GM13977 (cell line): ENCODE results near the gene PDHX.
A peak's percentile ranks its signal among the peaks of the same experiment; 100 is the strongest.

ENCODE experiments used
- DNase-seq: peaks from one replicate; pipeline ENCODE4 v3.0.0; 2012; ENCODE audit warnings: low spot score
- in situ Hi-C: fragments of 300-500 bp; cut with MboI; formaldehyde crosslinking; loops from one replicate; pipeline ENCODE4 v1.12.0; 2022; ENCODE audit warnings: low sequenced_read_pairs, low pct_unique_long_range_greater_than_20kb, mixed read lengths, inconsistent platforms; ENCODE audit not compliant: unreplicated experiment
- TF ChIP-seq, protein P1 (sequence below): IDR thresholded peaks from 2 replicates; pipeline ENCODE4 v1.5.1; 2012; ENCODE audit warnings: mild to moderate bottlenecking, control low read depth; ENCODE audit not compliant: insufficient read depth; ENCODE audit errors: extremely low read depth, missing control alignments

Gene PDHX

GRCh38 chr11:34897171-34897870 lies 19.1 kb upstream of the PDHX start:
- TF ChIP-seq, protein P1, sequence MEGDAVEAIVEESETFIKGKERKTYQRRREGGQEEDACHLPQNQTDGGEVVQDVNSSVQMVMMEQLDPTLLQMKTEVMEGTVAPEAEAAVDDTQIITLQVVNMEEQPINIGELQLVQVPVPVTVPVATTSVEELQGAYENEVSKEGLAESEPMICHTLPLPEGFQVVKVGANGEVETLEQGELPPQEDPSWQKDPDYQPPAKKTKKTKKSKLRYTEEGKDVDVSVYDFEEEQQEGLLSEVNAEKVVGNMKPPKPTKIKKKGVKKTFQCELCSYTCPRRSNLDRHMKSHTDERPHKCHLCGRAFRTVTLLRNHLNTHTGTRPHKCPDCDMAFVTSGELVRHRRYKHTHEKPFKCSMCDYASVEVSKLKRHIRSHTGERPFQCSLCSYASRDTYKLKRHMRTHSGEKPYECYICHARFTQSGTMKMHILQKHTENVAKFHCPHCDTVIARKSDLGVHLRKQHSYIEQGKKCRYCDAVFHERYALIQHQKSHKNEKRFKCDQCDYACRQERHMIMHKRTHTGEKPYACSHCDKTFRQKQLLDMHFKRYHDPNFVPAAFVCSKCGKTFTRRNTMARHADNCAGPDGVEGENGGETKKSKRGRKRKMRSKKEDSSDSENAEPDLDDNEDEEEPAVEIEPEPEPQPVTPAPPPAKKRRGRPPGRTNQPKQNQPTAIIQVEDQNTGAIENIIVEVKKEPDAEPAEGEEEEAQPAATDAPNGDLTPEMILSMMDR: no peak
- in situ Hi-C loops: loop anchor here (10.0 kb wide), 1 partner anchor 313 kb away; no protein-coding TSS in a partner anchor
- no peak for DNase-seq

DNA sequence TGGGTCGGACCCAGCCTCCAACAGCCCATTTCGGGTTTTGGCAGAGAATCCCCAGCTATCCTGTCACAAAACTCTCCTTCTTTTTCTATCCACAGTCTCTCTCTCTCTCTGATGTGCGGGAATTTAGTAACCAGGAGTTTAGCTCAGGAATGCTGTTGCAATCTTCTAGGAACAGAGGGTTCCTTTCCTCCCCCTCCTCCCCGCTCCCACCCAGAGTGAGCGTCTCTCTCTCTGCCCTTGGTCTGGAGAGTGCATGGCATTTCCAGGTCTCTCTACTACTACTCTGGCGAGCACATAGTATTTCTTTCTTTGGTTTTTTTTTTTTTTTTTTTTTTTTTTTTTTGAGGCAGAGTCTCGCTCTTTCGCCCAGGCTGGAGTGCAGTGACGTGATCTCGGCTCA lies 17.9 kb upstream of the PDHX start:
- in situ Hi-C loops: loop anchor here (10.0 kb wide), 1 partner anchor 314 kb away; no protein-coding TSS in a partner anchor
- no peak for DNase-seq
- TF ChIP-seq, protein P1: no peak

DNA sequence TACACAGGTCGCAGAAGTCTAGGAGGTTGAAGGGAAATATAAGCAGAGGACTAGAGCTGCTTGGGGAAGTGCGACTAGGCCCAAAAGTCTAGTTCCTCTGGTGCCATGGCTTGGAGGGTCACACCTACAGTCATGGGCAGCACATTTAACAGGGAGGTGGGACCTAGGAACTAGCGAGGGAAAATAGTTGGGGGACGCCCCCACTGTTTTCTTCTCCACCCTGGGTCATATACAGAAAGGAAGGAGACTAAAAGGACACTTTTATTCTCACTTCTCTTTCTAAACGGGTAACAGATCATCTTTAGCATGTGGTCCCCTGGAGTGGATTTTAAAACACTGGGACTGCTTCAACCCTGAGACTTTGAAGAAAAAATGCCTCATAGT lies 16.8 kb upstream of the PDHX start:
- TF ChIP-seq, protein P1: no peak
- no peak for DNase-seq
- in situ Hi-C loops: loop anchor here (10.0 kb wide), 1 partner anchor 315 kb away; no protein-coding TSS in a partner anchor

DNA sequence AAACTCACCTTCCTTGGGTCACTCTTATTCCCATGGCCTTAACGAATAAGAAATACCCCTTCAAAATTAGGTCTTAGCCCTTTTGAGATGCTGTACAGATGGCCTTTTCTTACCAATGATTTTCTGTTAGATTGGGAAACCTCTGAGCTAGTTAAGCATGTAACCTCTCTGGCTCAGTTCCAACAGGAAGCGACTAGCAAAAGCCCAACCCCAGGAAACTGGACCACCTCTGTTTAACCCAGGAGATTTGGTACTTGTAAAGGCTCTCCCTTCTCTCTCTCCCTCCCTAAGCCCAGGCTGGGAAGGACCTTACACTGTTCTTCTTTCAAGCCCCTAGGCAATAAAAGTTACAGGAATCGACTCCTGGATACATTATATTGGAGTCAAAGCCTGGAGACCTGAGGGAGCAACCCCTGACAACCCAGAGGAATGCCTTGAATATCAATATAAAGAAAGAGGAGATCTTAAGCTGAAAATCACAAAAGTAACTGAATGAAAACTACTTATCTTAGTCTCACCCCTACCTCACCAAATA lies 11.9 kb upstream of the PDHX start:
- TF ChIP-seq, protein P1: no peak
- DNase-seq: no peak
- in situ Hi-C loops: no loop called here

DNA sequence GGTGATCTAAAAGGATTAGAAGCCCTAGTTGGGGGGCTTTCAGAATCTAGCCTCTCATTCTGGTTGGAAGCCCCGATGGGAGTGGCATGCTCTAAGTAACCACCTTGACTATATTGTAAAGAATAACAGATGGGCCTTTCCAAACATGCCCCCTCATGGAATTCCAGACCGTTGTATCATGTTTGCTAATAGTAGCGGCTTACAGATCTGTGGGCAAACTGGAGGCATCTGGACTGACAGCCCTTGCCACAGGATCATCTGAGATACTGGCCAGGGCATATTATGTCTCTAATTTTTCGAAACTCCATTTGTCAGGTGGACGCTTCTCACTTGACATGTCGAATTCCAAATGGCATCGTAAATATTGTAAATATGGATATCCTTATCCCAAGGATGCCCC lies 10.8 kb upstream of the PDHX start:
- TF ChIP-seq, protein P1: no peak
- no peak for DNase-seq
- in situ Hi-C loops: no loop called here

DNA sequence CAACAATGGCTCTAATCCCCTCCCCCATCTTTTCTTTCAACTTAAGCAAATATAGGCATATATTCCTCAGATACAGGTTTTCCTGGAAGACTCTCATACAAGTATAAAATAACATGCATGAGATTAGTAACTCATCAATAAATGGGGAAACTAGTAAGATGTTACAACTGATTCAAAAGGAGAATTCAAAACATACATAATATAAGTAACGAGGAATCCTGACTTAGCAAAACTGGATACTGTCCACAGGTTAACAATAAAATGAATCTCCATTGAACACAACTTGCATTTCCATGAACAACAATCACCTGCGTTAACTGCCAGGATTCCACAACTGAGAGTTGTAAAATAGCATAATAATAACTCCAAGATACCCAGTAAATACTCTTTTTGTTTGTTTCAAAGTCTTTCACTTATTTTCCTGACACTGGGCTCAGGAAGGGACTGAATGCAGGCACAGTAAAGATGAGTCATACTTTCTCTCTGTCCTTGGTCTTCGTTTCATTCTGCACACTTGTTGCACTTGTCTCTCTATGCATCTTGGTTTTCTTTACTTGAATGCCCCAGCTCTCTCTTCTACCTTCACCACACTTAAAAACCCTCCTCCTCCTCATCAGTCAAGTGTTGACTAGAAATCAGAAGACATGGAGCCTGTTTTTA lies 8.4 kb upstream of the PDHX start:
- in situ Hi-C loops: no loop called here
- TF ChIP-seq, protein P1: no peak
- DNase-seq: peak; percentile 10
